HG03280 (cell line): Measurements from ENCODE around the gene JPT2.
"Not testable (repeated sequence)": the region's sequence is repeated elsewhere in the genome, so short reads cannot be mapped to it uniquely, and the experiment has no call there.

ENCODE experiments used
- ATAC-seq: cut with Tn5 transposase; IDR thresholded peaks from one replicate; pipeline ENCODE4 v1.9.1; 2021; ENCODE audit warnings: mild to moderate bottlenecking, moderate library complexity; ENCODE audit not compliant: unreplicated experiment

The JPT2 gene

DNA sequence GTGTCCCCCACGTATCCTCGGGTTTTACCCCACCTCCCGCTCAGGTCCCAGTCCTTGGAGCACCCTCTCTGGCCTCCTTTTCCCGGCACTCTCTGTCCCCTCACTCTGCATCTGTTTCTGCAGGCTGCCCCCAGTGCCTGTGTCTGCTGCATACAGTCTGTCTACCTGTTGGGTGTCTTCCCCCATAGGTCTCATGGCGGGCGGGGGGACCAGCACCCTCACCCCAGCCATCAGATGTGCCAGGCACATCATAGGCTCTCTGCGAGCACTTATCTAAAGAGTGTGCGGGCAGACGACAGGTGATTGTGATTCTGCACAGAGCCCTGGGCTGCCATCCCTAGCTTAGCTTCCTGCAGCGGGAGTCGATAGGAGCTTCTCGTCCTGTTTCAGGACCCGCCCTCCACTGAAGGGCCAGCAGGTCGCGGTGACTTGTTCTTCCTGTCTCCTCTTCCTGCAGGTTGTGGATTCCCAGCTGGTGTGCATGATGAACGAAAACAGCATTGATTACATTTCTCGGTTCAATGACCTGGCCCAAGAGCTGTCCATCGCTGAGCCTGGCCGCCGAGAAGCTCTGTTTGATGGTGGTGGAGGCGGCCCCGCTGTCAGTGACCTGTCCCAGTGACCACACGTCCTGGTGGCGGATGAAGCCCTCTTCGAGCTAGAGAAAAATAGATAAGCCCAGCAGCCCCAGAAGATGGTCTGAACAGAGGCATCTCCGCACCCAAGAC lies 4.5 kb upstream of the JPT2 start:
- no peak for ATAC-seq

GRCh38 chr16:1674306-1674705 lies 3.8 kb upstream of the JPT2 start:
- no peak for ATAC-seq

DNA sequence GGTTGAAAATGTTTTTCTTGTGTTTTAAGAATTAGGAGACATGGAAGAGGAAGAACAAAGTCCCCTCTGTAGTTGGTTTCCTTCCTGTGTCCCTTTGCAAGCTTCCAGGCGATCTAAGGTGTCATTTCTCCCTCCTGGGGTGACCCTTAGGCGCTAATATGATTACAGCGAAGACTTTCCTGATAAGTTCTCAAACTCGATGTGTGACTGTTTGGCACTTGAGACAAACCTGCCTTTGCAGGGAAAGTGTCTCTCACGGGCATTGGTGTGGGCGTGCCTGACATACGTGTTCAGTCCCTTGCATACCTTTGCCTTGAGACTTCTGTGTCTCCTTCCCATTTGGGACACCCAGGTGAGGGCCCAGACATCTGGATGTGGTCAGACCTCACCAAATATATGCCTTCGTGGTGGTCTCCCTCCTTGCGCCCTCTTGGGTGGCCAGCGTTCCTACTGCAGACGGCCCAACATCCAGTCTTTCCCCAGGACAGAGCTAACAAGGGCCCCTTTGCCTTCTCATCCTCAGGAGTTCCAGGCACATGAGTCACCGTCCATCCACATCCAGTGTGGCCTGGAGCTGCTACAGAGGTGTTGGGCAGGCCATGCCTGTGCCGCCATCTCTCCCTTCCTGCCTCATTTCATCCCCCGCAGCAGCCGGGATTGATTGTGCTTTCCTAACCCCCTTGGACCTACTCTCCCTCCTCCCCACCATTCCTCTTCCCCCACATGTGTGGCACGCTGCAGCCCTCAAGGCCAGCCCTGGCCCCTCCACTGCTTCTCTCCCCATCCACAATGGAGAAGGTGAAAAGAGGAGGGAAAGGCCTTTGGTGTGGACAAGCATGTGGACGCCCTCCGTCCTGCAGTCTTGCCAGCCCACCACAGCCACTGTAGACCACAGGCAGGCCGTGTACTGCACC lies 3.1 kb upstream of the JPT2 start:
- no peak for ATAC-seq

DNA sequence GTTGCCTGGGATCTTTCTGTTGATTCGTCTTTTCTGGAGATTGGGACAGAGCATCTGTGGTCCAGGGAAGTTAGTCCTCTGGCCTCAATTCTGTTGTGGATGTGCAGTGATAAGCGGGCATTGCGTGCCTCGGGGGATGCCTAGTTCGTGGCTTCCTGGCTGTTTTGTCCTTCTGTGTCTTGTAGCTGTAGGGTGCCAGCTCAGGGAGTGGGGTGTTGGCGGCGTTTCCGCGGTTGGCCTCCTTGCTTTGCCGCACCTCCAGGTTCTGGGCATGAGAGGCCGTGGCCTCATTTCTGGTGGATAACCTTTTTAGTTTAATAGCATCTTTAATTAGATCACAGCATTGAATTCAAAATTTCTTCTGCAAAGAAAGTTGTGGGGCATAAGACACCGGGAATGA lies 1.4 kb upstream of the JPT2 start:
- no peak for ATAC-seq

DNA sequence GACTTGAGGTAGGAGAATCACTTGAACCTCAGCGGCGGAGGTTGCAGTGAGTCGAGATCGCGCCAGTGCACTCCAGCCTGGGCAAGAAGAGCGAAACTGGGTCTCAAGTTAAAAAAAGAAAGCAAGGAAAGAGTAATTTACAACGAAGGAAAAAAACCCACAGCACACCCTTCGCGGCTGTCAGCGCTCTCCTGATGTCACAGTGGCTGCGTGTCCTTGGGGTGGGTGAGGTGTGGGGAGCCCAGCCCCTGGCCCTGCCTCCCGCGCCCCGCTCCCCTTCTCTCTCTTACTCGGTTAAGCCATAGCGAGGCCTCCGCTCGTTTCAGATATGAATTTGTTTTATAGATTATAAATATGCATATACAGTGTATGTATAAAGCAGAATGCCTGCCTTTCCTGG lies 740 bp upstream of the JPT2 start:
- no peak for ATAC-seq

DNA sequence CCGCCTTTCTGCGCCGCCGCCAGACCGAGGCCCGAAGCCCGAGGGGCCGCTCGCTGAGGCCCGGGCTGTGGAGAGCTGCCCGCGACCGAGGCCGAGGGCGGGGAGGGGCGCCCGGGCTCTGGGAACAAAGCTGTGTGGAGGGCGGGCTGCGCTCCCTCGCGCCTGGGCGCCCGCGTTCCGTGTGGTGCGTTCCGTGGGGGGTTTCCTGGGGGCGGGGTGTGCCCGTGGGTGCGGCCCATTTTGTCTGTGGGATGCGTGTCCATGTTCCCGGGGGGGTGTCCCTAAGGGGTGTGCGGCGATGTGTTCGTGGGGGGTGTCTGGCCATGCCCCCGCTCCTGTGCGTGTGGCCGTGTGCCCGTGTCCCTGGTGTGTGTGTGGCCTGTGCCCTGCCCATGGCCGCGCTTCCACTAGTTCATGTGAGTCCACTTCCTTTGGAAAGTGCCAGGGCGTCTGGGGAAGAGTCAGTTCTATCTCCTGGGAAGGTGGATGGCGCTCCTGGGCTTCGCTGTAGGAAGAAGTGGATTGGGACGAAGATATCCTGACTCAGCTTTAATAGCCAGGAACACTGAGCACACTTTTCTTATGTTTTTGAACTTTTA lies 520 bp downstream of the JPT2 start:
- peak; percentile 7 for ATAC-seq

DNA sequence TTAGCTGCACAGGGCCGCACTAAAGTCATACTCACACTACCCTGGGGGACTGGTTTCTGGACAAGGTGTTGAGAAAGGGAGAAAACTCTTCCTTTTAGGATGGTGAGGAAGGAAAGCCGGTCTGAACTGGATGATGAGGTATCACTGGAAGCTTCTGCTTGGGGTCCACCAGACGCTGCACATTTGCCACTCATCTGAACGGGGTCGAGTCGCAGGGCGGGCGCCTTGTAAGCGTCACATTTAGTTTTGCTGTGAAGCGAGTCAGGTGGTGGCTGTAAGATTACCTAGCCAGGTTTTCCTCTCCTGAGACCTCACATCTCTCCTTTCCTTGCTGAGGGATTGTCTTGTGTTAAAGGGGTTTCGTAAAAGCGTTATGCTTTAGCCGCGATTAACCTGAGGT lies 2.3 kb downstream of the JPT2 start:
- no peak for ATAC-seq

DNA sequence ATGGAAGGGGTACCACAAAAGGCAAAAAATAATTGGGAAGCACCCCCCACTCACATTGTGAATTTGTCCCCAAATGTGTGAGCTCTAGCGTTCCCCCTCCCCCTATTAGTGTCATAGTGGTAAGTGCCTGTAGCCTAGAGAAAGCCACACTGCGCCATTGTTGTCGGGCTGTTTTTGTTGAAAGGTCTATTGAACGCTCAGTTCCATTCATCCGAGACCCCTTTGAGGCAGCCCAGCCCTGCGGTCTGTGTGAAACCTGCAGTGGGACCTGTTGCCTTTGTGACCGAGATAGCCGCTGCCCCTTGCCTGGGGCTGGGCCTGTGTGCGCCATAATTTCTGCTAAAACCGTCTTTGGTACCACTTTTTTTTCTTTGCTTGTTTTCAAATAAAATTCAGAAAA lies 3.0 kb downstream of the JPT2 start:
- no peak for ATAC-seq

DNA sequence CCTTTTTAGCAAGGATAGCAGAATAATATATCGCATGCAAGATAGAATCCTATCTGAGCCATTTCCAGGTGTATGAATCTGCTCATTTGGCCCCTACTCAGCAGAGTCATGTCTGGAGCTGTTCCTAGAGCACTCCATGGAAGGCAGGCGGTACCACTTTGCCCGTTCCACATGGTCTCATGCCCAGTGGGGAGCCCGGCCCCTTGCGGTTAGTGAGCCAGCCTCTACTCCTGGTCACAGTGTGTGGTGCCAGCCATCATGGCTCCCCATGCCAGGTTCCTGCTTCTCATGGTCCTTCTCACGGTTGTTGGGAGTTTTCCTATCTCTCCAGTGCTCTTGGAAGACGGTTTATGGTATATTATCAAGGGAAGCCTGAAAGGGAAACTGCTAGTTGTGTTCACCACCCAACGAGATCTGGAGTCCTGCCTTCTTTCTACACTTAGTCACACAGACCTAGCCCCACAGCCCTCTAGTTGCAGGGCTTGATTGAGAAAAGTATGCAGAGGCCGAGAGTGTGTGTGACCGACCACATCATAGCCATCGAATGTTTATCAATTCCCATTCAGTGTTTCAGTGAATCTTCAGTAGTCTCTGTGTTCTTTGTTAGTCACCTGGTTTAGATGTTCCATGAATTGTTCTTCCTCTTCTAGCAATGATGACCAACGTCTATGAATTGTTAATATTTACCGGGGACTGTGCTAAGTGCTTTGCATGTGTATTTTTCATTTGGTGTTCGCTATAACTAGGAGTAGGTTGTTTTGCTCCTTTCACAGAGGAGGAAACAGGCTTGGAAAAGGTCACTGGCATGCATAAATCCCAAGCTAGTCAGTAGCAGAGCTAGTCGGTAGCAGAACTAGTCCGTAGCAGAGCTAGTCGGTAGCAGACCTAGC lies 9.6 kb downstream of the JPT2 start:
- ATAC-seq = no peak

- no peak for ATAC-seq
Observed at GRCh38 chr16:1688807-1689560, 10.9 kb downstream of the JPT2 start.

GRCh38 chr16:1689853-1690252 lies 11.8 kb downstream of the JPT2 start:
- ATAC-seq = no peak

GRCh38 chr16:1690810-1691209 lies 12.7 kb downstream of the JPT2 start:
- no peak for ATAC-seq

- no peak for ATAC-seq
Observed at GRCh38 chr16:1691276-1691675, 13.2 kb downstream of the JPT2 start.

- no peak for ATAC-seq
Observed at GRCh38 chr16:1691956-1692355, 13.9 kb downstream of the JPT2 start.

DNA sequence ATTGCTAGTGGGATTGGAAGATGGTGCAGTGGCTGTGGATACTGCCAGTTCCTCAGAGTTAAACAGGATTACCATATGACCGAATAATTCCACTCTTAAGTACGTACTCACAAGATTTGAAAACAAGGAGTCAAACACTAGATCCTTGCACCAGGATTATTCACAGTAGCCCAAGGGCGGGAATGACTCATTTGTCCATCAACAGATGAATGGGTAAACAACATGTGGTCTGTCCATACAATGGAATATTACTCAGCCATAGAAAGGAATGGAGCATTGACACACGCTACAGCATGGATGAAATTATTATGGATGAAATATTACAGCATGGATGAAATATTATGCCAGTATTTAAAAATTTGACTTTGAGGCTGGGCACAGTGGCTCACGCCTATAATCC lies 18.8 kb downstream of the JPT2 start:
- no peak for ATAC-seq

GRCh38 chr16:1698680-1699079 lies 20.6 kb downstream of the JPT2 start:
- no peak for ATAC-seq

GRCh38 chr16:1700246-1700645 lies 22.2 kb downstream of the JPT2 start:
- ATAC-seq = no peak

- ATAC-seq = no peak
Observed at GRCh38 chr16:1701216-1701878, 23.3 kb downstream of the JPT2 start.

- not testable (repeated sequence) for ATAC-seq
Observed at GRCh38 chr16:1705324-1705687, 27.2 kb downstream of the JPT2 start.
